SU-DHL-6 (cell line): ENCODE measurements around the gene CNDP1.

ENCODE experiments used
- H2AFZ ChIP-seq: fragments of 200-600 bp; sonication (generic); 2 replicates; pipeline ENCODE4 v1.6.1; 2014; ENCODE audit warnings: low read depth, mild to moderate bottlenecking, moderate library complexity, mixed read lengths, antibody characterized with exemption, low read length; ENCODE audit not compliant: severe bottlenecking
- H3F3A ChIP-seq: fragments of 200-600 bp; shearing (Covaris generic); 2 replicates; pipeline ENCODE4 v1.6.0; 2016; ENCODE audit warnings: antibody characterized with exemption, mild to moderate bottlenecking; ENCODE audit not compliant: insufficient read depth
- H3K27ac ChIP-seq: fragments of 200-600 bp; sonication (generic); 2 replicates; pipeline ENCODE4 v1.5.1; 2016; ENCODE audit warnings: low read depth, mild to moderate bottlenecking, low read length, moderate library complexity, mixed read lengths
- H3K27me3 ChIP-seq: fragments of 200-600 bp; sonication (generic), shearing (Covaris generic); 2 replicates; pipeline ENCODE4 v1.6.0; 2014; ENCODE audit warnings: mild to moderate bottlenecking, low read length
- H3K36me3 ChIP-seq: fragments of 200-600 bp; sonication (generic); 2 replicates; pipeline ENCODE4 v1.6.1; 2014; ENCODE audit warnings: mild to moderate bottlenecking, low read length, mixed read lengths
- H3K4me2 ChIP-seq: fragments of 300-600, 200-600 bp; shearing (Covaris generic), sonication (generic); 2 replicates; pipeline ENCODE4 v1.6.0; 2014; ENCODE audit warnings: low read length, low read depth, mild to moderate bottlenecking; ENCODE audit not compliant: poor library complexity, severe bottlenecking
- H3K4me3 ChIP-seq: fragments of 200-600 bp; sonication (generic); 2 replicates; pipeline ENCODE4 v1.5.1; 2014; ENCODE audit warnings: antibody characterized with exemption, low read length, mild to moderate bottlenecking, mixed read lengths; ENCODE audit not compliant: insufficient read depth, poor library complexity, severe bottlenecking
- H3K79me2 ChIP-seq: fragments of 200-600 bp; sonication (generic); 2 replicates; pipeline ENCODE4 v1.6.1; 2014; ENCODE audit warnings: mild to moderate bottlenecking, low read length, moderate library complexity; ENCODE audit not compliant: insufficient read depth
- H3K9ac ChIP-seq: fragments of 200-600 bp; sonication (generic); 2 replicates; pipeline ENCODE4 v1.7.0; 2014; ENCODE audit warnings: mild to moderate bottlenecking, low read length
- H3K9me2 ChIP-seq: fragments of 200-600 bp; sonication (generic); replicated peaks from 2 replicates; pipeline ENCODE4 v1.6.1; 2014; ENCODE audit warnings: low read length; ENCODE audit not compliant: insufficient read depth
- H3K9me3 ChIP-seq: fragments of 200-600 bp; sonication (generic); 2 replicates; pipeline ENCODE4 v1.6.1; 2014; ENCODE audit warnings: low read length, mixed read lengths; ENCODE audit not compliant: insufficient read depth
- H4K20me1 ChIP-seq: fragments of 200-600 bp; sonication (generic); 2 replicates; pipeline ENCODE4 v1.6.1; 2014; ENCODE audit warnings: low read depth, mild to moderate bottlenecking, antibody characterized with exemption, low read length, moderate library complexity, mixed read lengths
- CTCF ChIP-seq: fragments of 200-600 bp; sonication (generic); IDR thresholded peaks from one replicate; pipeline ENCODE4 v1.5.1; 2017; ENCODE audit warnings: antibody characterized with exemption, mild to moderate bottlenecking, low read length, moderate library complexity; ENCODE audit not compliant: insufficient read depth, poor library complexity, severe bottlenecking
- EZH2phosphoT487 ChIP-seq: fragments of 200-600 bp; sonication (generic), shearing (Covaris generic); conservative IDR thresholded peaks from 2 replicates; pipeline ENCODE4 v1.6.1; 2018; ENCODE audit warnings: mild to moderate bottlenecking, antibody characterized with exemption, low read length, moderate library complexity, mixed read lengths

CNDP1 gene

GRCh38 chr18:74616494-74616893 is 82.2 kb downstream of the CNDP1 start:
- TF ChIP-seq CTCF (no peak), EZH2phosphoT487 (no peak)
- no peak overlapping the region for H2AFZ ChIP-seq
- H3K9me3 ChIP-seq: no peaks in the 10 kb centered on the region
- no peaks in the 10 kb centered on the region for H3K9me2 ChIP-seq
- no peak overlapping the region for H3K4me3 ChIP-seq
- no peaks in the 10 kb centered on the region for H3K36me3 ChIP-seq
- no peaks in the 10 kb centered on the region for H3F3A ChIP-seq
- H3K9ac ChIP-seq: no peak overlapping the region
- no peak overlapping the region for H3K4me2 ChIP-seq
- H3K27me3 ChIP-seq: no peaks in the 10 kb centered on the region
- peaks cover 36% of the 10 kb centered on the region for H3K79me2 ChIP-seq
- H4K20me1 ChIP-seq: peaks cover 26% of the 10 kb centered on the region; the same call in 1 of the 2 replicates
- H3K27ac ChIP-seq: no peak overlapping the region

GRCh38 chr18:74617486-74617885 is 83.2 kb downstream of the CNDP1 start:
- no peak overlapping the region for H3K9ac ChIP-seq
- H3K4me3 ChIP-seq: no peak overlapping the region
- no peak overlapping the region for H3K4me2 ChIP-seq
- no peaks in the 10 kb centered on the region for H3K27me3 ChIP-seq
- no peaks in the 10 kb centered on the region for H3F3A ChIP-seq
- peaks cover 37% of the 10 kb centered on the region for H3K79me2 ChIP-seq
- TF ChIP-seq CTCF (no peak), EZH2phosphoT487 (no peak)
- no peaks in the 10 kb centered on the region for H3K36me3 ChIP-seq
- H3K27ac ChIP-seq: no peak overlapping the region
- no peaks in the 10 kb centered on the region for H3K9me2 ChIP-seq
- peaks cover 23% of the 10 kb centered on the region; the same call in 1 of the 2 replicates for H4K20me1 ChIP-seq
- H2AFZ ChIP-seq: no peak overlapping the region
- H3K9me3 ChIP-seq: no peaks in the 10 kb centered on the region

GRCh38 chr18:74622072-74622471 is 87.8 kb downstream of the CNDP1 start:
- no peaks in the 10 kb centered on the region for H3F3A ChIP-seq
- no peak overlapping the region for H3K9ac ChIP-seq
- H3K4me3 ChIP-seq: no peak overlapping the region
- H3K9me2 ChIP-seq: no peaks in the 10 kb centered on the region
- peaks cover 19% of the 10 kb centered on the region for H4K20me1 ChIP-seq
- TF ChIP-seq EZH2phosphoT487 (no peak), CTCF (no peak)
- no peaks in the 10 kb centered on the region for H3K9me3 ChIP-seq
- no peak overlapping the region for H3K4me2 ChIP-seq
- no peak overlapping the region for H2AFZ ChIP-seq
- peaks cover 45% of the 10 kb centered on the region for H3K79me2 ChIP-seq
- no peaks in the 10 kb centered on the region for H3K36me3 ChIP-seq
- H3K27me3 ChIP-seq: no peaks in the 10 kb centered on the region
- H3K27ac ChIP-seq: no peak overlapping the region
